ENCODE measurements around the gene CRYGN.

DNA sequence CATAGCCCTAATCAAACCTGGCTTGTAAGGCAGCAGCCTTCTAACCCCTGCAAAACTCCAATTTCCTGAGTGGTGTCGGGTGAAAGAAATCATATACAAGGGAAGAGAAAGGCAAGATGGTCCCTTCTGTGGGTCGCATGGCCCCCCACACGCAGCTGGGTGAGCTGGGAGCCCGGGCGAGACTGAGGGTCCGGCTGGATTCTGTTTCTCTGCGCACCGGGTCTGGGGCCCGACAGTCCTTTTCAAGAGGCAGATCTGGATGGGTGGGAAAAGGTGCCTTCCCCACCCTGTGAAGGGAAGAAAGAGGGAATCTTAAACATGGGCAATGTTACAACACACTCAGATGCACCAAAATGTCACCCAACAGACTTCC lies 48.6 kb downstream of the CRYGN start:
- TF ChIP-seq, protein P1, sequence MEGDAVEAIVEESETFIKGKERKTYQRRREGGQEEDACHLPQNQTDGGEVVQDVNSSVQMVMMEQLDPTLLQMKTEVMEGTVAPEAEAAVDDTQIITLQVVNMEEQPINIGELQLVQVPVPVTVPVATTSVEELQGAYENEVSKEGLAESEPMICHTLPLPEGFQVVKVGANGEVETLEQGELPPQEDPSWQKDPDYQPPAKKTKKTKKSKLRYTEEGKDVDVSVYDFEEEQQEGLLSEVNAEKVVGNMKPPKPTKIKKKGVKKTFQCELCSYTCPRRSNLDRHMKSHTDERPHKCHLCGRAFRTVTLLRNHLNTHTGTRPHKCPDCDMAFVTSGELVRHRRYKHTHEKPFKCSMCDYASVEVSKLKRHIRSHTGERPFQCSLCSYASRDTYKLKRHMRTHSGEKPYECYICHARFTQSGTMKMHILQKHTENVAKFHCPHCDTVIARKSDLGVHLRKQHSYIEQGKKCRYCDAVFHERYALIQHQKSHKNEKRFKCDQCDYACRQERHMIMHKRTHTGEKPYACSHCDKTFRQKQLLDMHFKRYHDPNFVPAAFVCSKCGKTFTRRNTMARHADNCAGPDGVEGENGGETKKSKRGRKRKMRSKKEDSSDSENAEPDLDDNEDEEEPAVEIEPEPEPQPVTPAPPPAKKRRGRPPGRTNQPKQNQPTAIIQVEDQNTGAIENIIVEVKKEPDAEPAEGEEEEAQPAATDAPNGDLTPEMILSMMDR (IDR thresholded peaks at IDR 0.05), result no peak
- no peak for TF ChIP-seq POLR2AphosphoS5 (IDR thresholded peaks at IDR 0.05; ENCODE audit: insufficient read depth in 1 of 2, low read depth in 1 of 2)
- TF ChIP-seq POLR2A (IDR thresholded peaks at IDR 0.05), result no peak
